GM12878 (cell line): ENCODE data around the gene OAF.

ENCODE experiments used
- NFIC ChIP-seq: IDR thresholded peaks from 2 replicates; pipeline ENCODE4 v1.6.1; 2012; ENCODE audit warnings: low read depth, mild to moderate bottlenecking, inconsistent platforms, low read length, moderate library complexity
- SPI1 ChIP-seq: IDR thresholded peaks from 2 replicates; pipeline ENCODE4 v1.6.1; 2011; ENCODE audit warnings: low read depth, mild to moderate bottlenecking, low read length, moderate library complexity, borderline replicate concordance; ENCODE audit not compliant: insufficient read depth
- TAF1 ChIP-seq: IDR thresholded peaks from 2 replicates; pipeline ENCODE4 v1.6.1; 2011; ENCODE audit warnings: mild to moderate bottlenecking, low read depth, low read length, borderline replicate concordance
- ZNF274 ChIP-seq: IDR thresholded peaks from one replicate; pipeline ENCODE4 v1.8.0; 2011; ENCODE audit not compliant: insufficient read length, insufficient read depth

GRCh38 chr11:120258661-120259060 is 47.8 kb downstream of the OAF start:
- TF ChIP-seq SPI1 (no peak), TAF1 (no peak), ZNF274 (no peak), NFIC (no peak)
